Vagina (tissue), 2 donors: ENCODE results near the gene DCUN1D3.

Experiments
- POLR2A ChIP-seq, 2 donors: fragments of 450-650 bp; IDR thresholded peaks; one replicate each; pipeline ENCODE4 v1.6.1; 2017; ENCODE audit warnings: antibody characterized with exemption in 2 of 2, mild to moderate bottlenecking in 2 of 2, moderate library complexity in 2 of 2
- POLR2AphosphoS5 ChIP-seq, 2 donors: sonication (generic); formaldehyde crosslinking; IDR thresholded peaks; one replicate each; pipeline ENCODE4 v1.9.0; 2017; ENCODE audit warnings: antibody characterized with exemption in 2 of 2, mild to moderate bottlenecking in 2 of 2, low read depth in 1 of 2; ENCODE audit not compliant: insufficient read depth in 1 of 2

DNA sequence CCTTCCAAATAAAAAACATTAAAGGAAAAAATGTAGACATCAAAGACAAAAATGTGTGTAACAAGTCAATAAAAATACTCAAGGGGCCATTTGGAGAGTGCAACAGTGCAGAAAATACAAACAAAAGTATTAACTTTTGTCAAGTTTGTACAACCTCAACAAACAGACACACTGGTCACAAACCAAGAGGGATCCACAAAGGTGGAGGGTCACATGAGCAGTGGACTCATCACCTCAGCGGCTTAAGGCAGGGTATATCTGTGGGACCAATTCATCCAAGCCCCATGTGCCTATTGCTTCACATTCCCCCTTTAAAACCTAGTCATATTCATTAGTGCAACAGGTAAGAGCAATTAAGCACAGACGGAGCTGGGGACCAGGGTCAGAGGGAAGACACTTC lies 45.2 kb downstream of the DCUN1D3 start:
- TF ChIP-seq POLR2AphosphoS5 (IDR thresholded peaks at IDR 0.05; ENCODE audit: insufficient read depth in 1 of 2, low read depth in 1 of 2) (no peak), POLR2A (IDR thresholded peaks at IDR 0.05) (no peak)
